Right forelimb (tissue), 1 donor: ENCODE measurements around the gene TBX20.
"Not testable (repeated sequence)": the region's sequence is repeated elsewhere in the genome, so short reads cannot be mapped to it uniquely, and the experiment has no call there.

Experiments used
- DNase-seq: peaks from one replicate; pipeline ENCODE4 v3.0.0-alpha.2; 2018

Gene TBX20

DNA sequence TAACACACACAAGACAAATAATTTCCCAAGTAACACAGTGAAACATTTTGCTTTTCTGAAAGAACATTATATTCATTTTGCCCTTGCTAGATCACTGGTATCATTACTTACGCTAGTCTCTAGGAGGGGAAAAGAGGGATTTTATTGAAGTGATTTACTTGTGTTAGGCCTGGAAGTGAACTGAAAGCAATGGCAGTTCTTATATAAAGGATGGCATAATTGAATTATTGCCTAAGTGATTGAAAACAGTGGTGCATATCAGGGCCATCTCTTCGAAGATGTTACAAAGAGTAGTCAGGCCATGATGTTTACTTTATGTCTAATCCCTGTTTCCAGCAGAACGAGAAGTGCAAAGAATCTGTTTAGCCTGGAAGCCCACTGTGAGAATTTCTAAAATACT, 38.8 kb downstream of the TBX20 start:
- not testable (repeated sequence) for DNase-seq

DNA sequence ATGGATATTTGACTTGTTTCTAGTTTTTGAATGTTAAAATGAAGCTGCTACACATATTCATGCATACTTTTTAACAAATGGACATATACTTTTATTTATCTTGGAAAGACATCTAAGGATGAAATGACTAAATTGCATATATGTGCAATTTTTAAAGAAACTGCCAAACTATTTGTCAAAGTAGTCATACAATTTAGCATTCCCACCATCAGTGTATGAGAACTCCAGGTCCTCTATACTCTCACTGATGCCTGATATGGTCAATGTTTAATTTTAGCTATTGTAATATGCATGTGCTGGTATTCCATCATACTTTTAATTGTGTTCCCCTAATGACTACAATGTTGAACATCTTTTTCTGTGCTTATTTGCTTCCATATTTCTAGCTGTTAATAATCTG, 47.0 kb downstream of the TBX20 start:
- DNase-seq, result not testable (repeated sequence)

DNA sequence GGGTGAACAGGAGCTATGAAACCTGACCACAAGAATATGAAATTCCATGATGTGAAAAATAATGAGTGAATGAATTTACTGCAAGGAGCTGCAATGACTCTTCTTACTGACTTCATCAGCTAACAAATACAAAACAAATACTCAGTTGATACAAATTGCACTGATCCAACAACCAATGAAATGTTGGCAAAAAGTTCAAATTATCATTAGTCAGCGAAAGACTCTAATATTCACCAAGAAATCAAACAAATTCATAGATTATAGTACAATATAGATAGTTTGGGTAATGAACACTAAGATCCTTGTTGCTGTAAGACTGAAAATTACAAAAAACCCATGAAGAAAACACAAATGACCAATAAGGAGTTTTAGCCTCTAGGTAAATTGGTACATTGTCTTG, 49.0 kb downstream of the TBX20 start:
- DNase-seq, result not testable (repeated sequence)

DNA sequence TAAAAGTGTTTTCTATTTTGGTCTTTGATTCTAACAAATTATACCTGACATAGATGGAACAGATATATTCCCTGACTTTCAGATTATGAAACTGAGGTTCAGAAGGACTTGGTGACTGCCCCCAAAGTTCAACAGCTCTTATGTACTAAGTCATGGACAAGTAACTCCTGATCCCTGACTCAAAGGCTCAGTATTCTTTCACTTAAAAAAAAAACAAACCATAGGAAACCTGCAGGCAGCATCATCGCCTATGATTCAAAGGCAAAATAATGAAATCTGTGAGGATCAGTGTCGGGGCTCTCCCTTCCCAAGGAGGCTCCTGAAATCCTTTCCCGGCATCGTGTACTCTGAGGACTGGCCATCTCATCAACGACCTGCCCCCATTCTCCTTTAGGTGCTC, 49.9 kb downstream of the TBX20 start:
- DNase-seq, result not testable (repeated sequence)

DNA sequence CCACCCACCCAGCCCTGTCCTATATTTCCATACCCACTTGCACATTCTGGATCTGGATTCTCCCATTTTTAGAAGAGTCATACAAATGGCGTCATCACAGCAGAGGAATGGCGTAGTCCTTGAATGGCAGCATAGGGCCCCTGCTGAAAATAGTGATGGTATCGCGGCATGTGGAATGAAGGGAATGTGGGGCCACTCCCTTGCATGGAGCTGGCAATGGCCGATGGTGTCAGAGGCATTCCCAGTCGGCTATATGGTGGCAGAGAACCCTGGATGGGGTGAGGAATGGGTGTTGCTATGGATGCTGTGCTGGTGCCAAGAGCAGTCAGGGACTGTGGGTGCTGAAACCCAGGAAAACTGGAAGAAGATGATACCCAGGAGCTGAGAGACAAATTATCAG, 51.5 kb downstream of the TBX20 start:
- not testable (repeated sequence) for DNase-seq

DNA sequence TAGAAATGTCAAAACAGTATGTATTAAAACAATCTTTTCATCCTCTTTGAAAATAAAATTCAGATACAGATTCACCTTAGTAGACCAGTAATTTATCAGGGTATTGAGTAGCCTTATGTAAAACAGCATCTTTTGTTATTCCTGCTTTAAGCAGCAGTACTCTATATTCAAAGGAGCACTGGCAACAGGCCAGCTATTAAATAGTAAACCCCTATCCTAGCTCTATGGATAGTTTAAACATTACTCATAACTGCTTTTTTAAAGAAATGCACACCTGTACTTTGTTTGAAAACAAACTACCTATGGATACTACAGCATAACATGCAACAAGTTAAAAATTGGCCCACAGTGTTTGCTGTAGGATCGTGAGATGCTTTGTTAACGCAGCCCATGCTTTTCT, 53.7 kb downstream of the TBX20 start:
- not testable (repeated sequence) for DNase-seq

DNA sequence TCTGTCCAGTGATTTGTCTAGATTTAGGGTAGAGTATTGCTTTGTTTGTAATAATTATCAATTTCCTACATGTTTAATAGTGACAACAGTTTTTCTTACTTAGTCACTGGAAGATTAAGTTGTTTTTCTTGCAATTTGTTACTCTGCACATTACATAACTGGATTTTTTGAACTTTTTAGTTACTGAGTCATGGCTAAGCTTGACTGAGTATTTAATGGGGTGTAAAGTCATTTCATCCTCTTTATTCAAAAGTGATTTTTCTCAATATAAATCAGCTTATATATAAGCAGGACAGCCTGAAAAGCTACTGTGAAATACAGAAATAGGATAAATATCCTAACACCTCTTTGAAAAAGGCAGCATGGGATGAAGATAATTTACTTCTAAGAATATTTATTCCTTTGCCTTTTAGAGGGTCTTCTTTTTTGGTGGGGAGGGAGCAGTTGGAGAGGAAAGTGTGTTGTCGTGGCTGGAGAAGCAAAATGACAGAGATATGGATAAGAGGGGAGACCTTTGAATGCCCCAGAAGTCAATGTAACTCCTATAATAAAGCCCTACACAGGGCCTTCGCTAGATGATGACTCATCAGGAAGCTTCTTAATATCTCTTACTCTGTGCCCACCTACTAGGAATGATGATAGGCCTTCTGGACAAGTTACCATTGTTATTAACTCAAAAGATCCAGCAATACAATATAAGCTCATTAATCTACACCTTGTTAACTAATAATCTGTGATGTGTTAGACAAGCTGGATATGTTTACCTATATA, 55.3 kb downstream of the TBX20 start:
- DNase-seq, result not testable (repeated sequence)

DNA sequence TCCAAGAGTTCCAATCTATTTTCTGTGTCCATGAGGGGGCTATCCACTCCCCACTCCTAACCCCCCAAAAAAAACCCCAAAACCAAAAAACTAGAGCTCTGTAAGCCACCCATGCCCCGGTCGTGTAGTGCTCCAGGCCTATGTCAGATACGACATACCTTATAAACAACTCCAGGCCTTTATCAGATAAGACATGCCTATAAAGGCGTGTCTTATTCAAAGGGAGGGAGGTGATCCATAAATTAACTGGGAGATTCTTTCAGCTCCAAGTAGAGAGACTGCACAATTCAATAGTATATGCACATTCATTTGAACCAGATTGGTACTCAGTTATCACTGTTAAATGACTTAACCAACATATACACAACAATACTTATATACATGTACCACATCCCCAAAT, 62.3 kb downstream of the TBX20 start:
- not testable (repeated sequence) for DNase-seq

DNA sequence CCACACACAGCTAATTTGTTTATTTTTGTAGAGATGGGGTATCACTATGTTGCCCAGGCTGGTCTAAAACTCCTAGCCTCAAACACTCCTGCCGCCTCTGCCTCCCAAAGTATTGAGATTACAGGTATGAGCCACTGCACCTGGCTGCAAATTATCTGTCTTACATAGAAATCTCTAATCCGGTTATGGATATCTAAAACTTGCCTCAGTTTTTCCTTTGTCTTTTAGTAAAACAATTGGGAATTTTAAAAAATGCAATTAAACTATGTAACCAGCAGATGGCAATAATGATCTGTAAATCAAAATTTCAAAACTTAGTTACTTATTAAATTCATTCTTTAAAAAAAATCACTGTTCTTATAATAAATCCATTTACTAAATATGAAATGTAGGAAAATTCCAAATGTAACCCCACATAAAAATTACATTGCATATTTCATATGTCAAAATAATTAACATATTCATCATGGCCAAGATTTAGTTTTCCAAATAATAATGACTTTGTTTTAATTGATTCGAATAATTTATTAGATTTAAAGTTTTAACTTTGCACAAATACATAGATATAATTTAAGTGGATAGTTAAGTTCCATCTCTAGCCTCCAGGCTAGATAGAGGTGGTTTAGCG, 63.6 kb downstream of the TBX20 start:
- not testable (repeated sequence) for DNase-seq

DNA sequence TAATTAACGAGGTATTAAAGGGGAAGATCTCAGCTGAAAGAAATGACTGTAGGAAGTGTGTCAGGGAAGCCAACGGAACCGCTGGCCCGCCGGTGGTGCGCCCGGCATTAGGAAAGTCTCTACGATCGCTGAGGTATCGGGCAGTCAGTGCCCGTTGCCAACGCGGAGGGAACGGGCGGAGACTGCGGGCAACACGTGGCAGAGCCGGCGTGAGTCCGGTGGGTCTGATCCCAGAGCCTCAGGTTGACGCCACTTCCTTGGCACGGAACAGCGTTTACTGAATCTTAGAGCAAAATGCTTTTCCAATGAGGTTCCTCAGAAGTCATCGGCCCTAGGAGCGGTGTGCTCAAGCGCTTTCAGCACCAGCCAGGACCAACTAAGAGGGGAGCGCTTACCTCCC, 67.1 kb downstream of the TBX20 start:
- DNase-seq, result peak; percentile 50

DNA sequence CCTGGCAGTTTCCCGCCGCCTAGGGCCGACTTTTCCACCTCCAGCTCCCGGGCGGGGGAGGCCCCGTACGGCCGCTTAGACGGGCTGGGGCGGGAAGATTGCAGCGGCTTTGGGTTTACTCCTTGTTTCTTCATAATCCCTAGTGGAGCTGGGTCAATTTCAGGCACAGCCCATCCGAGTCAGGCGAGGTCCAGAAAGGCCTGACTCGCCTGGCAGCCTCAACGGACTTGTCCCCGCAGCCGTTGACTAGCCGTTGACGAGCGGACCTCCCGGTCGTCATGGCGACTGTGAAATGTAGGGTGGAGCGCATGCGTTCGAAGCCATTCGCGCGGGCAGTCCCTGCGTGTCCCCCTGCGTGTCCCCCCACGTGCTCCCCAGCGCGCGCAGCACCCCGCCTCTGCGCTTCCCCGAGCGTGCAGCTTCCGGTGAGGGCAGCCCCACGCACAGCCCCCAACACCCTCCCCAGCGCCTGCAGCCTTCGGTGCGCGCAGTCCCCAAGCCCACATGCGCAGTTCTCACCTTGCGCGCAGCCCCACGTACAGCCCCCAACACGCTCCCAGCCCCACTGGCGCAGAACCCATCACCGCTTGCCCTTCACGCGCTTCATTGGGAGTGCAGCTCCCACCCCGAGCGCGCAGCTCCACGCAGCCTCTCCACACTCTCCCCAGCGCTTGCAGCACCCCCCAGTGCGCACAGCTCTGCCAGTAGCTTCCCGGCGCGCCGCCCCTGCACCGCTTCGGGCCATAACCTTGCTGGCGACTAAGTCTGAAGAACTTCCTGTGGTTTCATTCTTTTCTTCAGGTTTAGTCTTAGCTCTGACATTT, 67.8 kb downstream of the TBX20 start:
- DNase-seq, result peak; percentile 75

DNA sequence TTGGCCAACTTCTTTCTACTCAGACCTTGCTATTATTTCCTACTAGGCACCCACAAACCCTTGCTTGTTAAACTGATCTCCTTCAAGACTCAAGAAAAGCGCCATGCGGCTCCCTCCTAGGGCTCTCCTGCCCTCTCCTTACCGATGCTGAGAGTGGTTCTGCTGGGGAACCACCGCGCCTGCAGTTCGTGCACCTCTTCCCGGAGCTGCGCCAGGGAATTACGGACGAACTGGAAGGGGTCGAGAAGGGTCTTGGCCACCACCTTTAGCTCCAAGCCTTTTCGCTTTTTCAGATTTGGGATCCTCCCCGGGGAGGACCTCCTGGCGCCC, 68.4 kb downstream of the TBX20 start:
- DNase-seq, result not testable (repeated sequence)

DNA sequence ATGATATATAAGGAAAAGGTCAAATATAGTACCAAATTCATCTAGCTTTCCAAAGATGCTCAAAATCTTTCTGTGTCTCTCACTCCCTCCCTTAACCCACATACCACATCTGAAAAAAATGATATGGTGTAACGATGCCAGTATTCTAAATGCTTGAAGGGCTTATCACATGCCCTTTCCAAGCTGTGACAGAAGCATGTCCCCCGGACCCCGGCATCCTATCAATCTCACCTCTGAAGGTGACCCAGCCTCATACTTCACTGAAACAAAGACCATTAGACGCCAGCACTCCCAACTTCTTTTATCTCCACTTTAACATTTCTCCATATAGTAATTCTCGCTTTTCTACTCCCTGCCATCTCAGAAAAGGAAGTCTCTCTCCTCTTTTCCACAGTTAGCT, 68.9 kb downstream of the TBX20 start:
- not testable (repeated sequence) for DNase-seq

DNA sequence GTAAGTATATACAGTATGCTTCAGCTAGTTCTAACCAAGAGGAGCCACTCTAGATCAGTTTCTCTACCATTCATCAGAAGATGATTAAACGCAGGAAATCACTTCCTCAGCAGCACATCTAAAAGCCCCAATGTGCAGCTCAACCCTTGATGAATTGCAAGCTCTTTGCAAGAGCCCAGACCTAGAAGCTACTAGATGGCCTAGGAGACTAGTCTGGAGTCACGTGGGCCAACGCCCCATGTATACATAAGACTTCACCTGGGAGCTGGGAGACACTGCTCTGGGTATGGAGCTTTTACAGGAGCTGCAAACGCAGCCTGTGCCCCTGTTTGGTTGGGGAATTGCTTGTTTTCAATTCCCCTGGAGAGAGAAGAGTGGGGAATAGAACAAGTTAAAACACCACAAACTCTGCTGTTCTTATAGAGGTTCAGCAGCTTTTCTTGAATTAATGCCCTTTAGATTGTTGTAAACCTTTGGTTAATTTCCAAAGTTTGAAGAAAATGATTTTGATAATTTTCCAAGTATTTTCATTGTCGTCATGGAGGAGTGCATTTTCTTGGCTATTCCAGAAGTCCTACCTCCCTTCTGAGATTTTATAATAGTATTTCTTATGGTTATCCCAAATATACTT, 69.9 kb downstream of the TBX20 start:
- DNase-seq, result not testable (repeated sequence)

DNA sequence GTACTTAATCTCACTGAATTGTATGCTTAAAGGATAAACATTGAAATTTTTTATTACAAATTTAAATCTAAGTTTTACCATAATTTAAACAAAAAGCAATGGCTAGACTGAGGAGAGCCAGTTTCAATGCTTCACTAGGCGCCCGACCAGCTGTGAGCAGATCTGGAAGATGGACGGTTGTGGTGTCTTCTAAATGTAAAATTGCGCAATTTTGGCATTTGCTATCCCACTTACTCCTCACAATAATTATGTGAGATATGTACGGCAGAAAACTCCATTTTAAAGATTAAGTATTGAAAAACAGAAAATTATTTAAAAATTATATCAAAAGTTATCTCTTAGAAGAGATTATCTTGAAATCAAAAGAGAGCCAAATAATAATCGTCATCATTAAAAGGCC, 73.2 kb downstream of the TBX20 start:
- not testable (repeated sequence) for DNase-seq

DNA sequence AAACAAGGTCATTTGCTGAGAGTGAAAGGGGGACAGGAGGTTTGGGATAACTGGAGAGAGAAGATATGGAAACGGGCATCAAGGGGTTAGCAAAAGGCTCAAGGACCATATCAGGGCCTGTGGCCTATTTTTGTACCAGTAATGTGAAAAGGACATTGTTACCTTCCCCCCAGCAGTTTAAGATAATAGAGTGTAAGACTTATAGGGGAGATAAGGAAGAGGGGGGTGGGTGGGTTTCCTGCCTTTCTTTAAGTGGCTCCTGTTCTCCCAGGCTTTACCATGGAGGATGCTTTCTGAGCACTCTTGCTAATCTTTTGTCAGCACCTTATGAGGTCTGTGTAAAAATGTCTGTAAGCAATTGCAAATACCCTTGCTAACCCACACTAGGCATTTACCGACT, 80.7 kb downstream of the TBX20 start:
- not testable (repeated sequence) for DNase-seq

DNA sequence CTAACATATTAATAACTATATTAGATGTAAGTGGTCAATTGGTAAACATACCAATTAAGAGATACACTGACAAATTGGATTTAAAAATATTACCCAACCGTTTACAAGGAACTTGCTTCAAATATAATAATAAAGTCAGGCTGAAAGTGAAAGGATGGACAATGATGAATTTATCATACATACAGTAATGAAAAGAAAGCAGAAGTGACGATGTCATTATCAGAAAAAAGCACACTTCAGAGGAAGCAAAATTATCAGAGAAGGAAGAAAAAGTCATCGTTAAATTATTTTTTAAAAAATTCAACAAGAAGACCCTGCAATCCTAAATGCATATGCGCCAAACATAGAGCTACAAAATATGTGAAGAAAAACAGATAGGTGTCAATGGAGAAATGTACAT, 81.8 kb downstream of the TBX20 start:
- not testable (repeated sequence) for DNase-seq

DNA sequence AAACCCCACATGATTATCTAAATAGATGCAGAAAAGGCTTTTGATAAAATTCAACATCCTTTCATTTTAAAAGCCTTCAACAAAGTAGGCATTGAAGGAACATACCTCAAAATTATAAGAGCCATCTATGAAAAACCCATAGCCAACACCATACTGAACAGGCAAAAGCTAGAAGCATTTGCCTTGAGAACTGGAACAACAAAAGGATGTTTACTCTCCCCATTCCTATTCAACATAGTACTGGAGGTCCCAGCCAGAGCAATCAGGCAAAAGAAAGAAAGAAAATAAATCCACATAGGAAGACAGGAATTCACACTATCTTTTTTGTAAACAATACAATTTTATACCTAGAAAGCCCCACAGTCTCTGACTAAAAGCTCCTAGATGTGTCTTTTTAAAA, 86.2 kb downstream of the TBX20 start:
- DNase-seq, result not testable (repeated sequence)

DNA sequence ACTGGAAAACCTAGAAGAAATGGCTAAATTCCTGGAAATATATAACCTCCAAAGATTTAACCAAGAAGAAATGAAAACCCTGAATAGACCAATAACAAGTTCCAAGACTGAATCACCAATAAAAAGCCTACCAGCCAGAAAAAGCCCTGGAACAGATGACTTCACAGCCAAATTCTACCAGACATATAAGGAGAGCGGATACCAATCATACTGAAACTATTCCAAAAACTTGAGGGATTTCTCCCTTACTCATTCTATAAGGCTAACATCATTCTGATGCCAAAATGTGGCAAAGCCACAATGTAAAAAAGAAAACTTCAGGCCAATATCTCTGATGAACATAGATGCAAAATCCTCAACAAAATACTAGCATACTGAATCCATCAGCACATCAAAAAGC, 86.7 kb downstream of the TBX20 start:
- DNase-seq, result not testable (repeated sequence)

DNA sequence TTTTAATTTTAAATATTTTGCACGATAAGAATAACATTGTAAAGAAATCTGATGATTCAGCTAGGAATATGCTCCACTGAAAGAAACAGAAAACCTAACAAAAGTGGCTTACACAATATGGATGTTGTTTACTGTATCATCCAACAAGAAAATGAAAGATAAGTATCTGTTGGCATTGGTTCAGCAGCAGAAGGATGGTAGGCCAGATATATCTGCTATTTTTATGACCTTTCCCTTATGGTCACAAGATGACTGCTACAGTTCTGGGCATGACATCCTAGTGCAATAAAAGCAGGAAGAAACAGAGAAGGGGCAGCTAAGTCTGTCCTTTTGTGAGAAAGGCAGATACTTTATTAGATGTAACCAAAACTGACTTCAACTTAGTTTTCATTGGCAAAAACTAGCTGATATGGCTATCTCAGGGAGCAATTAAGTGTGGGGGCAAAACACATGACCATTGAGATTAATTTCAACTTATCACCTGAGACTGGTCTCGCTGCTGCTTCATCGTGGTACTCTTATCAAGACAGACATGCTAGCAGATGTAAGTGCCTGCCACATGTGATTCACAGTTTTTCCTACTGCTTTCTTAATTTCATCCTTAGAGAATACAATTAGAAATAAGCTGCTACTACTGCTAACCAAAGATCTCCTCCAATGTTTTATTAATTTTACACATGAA, 92.7 kb downstream of the TBX20 start:
- DNase-seq, result not testable (repeated sequence)
